H54 (cell line): ENCODE data around the gene SMOC1.

Source experiments
- DNase-seq: peaks from one replicate; pipeline ENCODE4 v3.0.0; 2011; ENCODE audit warnings: low spot score, mixed read lengths; ENCODE audit not compliant: insufficient read length
- FAIRE-seq: peaks from 3 replicates; lab custom pipeline; 2011; peaks lifted over from hg19 to GRCh38; lab: Jason Lieb, UNC
- POLR2A ChIP-seq: IDR thresholded peaks from 2 replicates; pipeline ENCODE4 v1.6.1; 2011; ENCODE audit warnings: low read depth, mild to moderate bottlenecking, low read length

Gene SMOC1

GRCh38 chr14:69994002-69994401 lies 114.8 kb downstream of the SMOC1 start:
- TF ChIP-seq POLR2A: no peak
- DNase-seq (no peak), FAIRE-seq (no peak)

GRCh38 chr14:69996216-69996615 lies 117.0 kb downstream of the SMOC1 start:
- DNase-seq (peak; percentile 26), FAIRE-seq (no peak)
- TF ChIP-seq POLR2A: no peak

- no peak for TF ChIP-seq POLR2A
- FAIRE-seq (no peak), DNase-seq (no peak)
These were observed 118.6 kb downstream of the SMOC1 start for GRCh38 chr14:69997849-69998248.

- no peak for FAIRE-seq
- peak; percentile 28 for DNase-seq
- no peak for TF ChIP-seq POLR2A
These were observed 120.1 kb downstream of the SMOC1 start for GRCh38 chr14:69999261-69999674.

- DNase-seq: no peak
- FAIRE-seq: no peak
- TF ChIP-seq POLR2A: no peak
These were observed 121.4 kb downstream of the SMOC1 start for GRCh38 chr14:70000601-70001000.

GRCh38 chr14:70002589-70003346 lies 123.6 kb downstream of the SMOC1 start:
- no peak for TF ChIP-seq POLR2A
- DNase-seq: no peak
- no peak for FAIRE-seq

GRCh38 chr14:70004791-70005190 lies 125.6 kb downstream of the SMOC1 start:
- DNase-seq: no peak
- no peak for TF ChIP-seq POLR2A
- no peak for FAIRE-seq

GRCh38 chr14:70005281-70005805 lies 126.1 kb downstream of the SMOC1 start:
- DNase-seq (no peak), FAIRE-seq (no peak)
- no peak for TF ChIP-seq POLR2A

- DNase-seq (no peak), FAIRE-seq (no peak)
- no peak for TF ChIP-seq POLR2A
These were observed 127.5 kb downstream of the SMOC1 start for GRCh38 chr14:70006699-70007098.

- no peak for DNase-seq
- no peak for TF ChIP-seq POLR2A
- FAIRE-seq: no peak
These were observed 129.4 kb downstream of the SMOC1 start for GRCh38 chr14:70008284-70009262.

- FAIRE-seq: no peak
- no peak for TF ChIP-seq POLR2A
- DNase-seq: no peak
These were observed 130.7 kb downstream of the SMOC1 start for GRCh38 chr14:70009961-70010360.

- DNase-seq (no peak), FAIRE-seq (no peak)
- no peak for TF ChIP-seq POLR2A
These were observed 131.9 kb downstream of the SMOC1 start for GRCh38 chr14:70011098-70011497.

GRCh38 chr14:70011708-70012107 lies 132.5 kb downstream of the SMOC1 start:
- DNase-seq: no peak
- no peak for TF ChIP-seq POLR2A
- no peak for FAIRE-seq

- DNase-seq: peak; percentile 23
- no peak for FAIRE-seq
These were observed 134.2 kb downstream of the SMOC1 start for GRCh38 chr14:70013271-70013873.

More at GRCh38 chr14:70013271-70013873, 134.2 kb downstream of the SMOC1 start:
- TF ChIP-seq POLR2A: no peak
